ENCODE results near the gene NF2.

GRCh38 chr22:29623553-29624169 lies 20.2 kb downstream of the NF2 start:
- TF ChIP-seq CTCF (IDR thresholded peaks at IDR 0.05) (no peak), EP300 (IDR thresholded peaks at IDR 0.05) (no peak), POLR2A (IDR thresholded peaks at IDR 0.05) (no peak), POLR2AphosphoS5 (IDR thresholded peaks at IDR 0.05) (no peak)

Measured in gastroesophageal sphincter (tissue), 3 donors.